GM12891 (cell line): ENCODE measurements around the gene OPRL1.

ENCODE experiments used
- DNase-seq: peaks from one replicate; pipeline ENCODE4 v3.0.0; 2011; ENCODE audit warnings: low spot score; ENCODE audit not compliant: insufficient read length
- FAIRE-seq: peaks from 2 replicates; lab custom pipeline; 2011; peaks lifted over from hg19 to GRCh38; lab: Jason Lieb, UNC
- PAX5 ChIP-seq: IDR thresholded peaks from 2 replicates; pipeline ENCODE4 v1.6.1; 2011; ENCODE audit warnings: low read length, moderate library complexity, mild to moderate bottlenecking; ENCODE audit not compliant: insufficient read depth, severe bottlenecking
- POLR2A ChIP-seq: IDR thresholded peaks from 2 replicates; pipeline ENCODE4 v1.6.1; 2011; ENCODE audit warnings: low read depth, low read length, control low read depth
- POLR2AphosphoS5 ChIP-seq: IDR thresholded peaks from 2 replicates; pipeline ENCODE4 v1.6.1; 2011; ENCODE audit warnings: low read depth, low read length, control low read depth
- POU2F2 ChIP-seq: IDR thresholded peaks from 2 replicates; pipeline ENCODE4 v1.6.1; 2011; ENCODE audit warnings: low read depth, mild to moderate bottlenecking, control low read depth, low read length, moderate library complexity
- SPI1 ChIP-seq: IDR thresholded peaks from 2 replicates; pipeline ENCODE4 v1.6.1; 2011; ENCODE audit warnings: low read depth, low read length, control low read depth
- TAF1 ChIP-seq: IDR thresholded peaks from 2 replicates; pipeline ENCODE4 v1.6.1; 2011; ENCODE audit warnings: low read depth, low read length, control low read depth

Gene OPRL1

DNA sequence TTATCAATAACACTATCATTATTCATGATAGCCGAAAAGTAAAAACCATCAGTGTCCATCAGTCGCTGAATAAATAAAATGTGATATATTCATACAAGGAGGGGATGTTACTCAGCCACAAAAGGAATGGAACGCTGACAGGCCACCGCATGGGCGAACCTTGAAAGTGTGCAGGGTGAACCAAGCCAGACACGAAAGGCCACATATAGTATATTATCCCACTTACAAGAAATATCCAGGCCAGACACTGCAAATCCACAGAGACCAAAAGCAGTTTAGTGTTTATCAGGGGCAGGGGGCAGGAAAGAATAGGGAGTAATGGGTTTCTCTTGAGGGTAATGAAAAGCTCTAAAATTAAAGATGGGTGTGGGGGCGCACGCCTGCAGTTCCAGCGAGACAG is 36.1 kb upstream of the OPRL1 start:
- no peak for TF ChIP-seq PAX5
- TF ChIP-seq POU2F2 = no peak
- TF ChIP-seq POLR2AphosphoS5 = no peak
- no peak for TF ChIP-seq POLR2A
- TF ChIP-seq TAF1 = no peak
- TF ChIP-seq SPI1 = no peak
- FAIRE-seq (no peak), DNase-seq (no peak)

DNA sequence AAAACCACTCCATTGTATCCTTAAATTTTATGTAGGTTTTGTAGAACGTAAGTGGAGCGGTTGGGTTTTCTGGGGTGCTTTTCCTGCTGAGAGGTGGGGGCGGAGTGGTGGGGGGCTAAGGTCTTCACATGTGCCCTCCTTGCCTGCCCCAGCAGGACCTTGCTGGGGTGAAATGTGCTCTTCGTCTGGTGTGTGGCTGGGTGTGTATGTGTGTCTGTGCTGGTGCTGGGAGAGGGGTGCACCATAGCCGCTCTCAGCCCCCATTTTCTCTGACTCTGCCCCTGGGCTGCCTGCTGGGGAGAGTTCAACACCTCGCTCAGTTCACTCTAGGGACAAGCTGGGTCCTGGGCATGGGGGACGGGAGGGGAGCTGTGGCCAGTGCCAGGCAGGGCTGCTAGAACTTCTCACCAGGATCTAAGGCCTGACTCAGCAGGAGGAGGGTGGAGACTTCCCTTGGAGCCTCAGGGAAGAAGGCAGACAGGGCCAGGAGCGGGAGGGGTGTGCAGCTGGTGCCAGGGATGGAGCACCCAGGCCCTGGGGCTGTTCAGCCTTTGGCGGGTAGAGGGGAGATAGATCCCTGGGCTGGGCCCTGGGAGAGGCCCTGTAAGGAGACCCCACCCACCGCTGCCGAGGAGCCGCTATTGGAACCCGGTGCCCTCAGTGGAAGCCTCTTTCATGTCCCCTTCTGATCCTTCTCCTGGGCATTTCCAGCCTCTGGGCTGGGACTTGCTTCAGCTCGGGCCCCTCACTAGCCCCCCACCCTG is 35.2 kb upstream of the OPRL1 start:
- no peak for TF ChIP-seq PAX5
- 0 out of 2 replicates have a peak, but pooled peaks have one; percentile 6 for TF ChIP-seq POLR2A
- DNase-seq (no peak), FAIRE-seq (no peak)

DNA sequence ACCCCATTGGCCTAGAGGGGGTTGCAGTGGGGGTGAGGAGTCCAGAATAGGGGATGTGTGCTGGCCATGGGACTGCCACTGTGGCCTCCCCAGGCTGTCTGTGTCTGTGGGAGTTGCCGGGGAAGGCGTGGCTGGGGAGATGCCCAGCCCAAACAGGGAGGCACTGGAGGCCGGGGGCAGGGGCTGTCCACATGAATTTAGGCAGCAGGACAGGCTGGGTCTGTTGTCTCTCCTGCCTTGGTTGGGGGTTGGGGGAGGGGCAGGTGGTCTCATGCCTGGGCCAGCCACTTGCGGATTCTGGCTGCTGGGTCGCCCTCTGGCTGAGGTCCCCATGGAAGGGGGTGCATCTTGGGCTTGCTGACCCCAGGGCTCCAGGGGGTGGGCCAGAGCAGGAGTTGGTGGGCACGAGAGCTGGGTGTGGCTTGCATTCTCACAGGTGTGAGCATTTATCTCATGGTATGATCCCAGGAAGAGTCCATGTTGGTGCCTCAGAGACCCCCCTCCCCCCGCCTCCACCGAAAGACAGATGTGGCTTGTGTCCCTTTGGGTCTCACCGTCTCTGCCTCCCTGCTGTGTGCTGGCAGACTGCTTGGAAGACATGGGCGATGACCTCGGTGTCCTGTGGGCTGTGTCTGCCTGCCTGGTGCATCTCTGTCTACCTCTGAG is 34.4 kb upstream of the OPRL1 start:
- FAIRE-seq (no peak), DNase-seq (no peak)
- TF ChIP-seq PAX5 (no peak), POLR2A (no peak), SPI1 (no peak), TAF1 (no peak), POLR2AphosphoS5 (no peak), POU2F2 (no peak)

DNA sequence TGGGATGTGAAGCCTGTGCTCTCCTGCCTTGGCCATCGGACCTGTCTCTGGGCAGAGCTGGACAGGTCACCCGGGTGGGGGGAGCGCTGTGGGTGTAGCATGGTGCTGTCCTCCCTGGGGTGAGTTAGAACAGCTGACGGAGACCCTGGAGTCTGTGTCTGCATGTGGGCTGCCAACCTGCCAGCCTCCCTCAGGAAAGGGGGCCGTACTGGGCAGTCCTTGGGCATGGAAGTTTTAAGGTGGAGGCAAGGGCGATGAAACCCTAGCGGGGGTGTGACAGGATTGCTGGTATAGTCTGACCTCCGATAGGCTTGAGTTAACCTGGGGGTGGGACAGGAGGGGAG is 32.9 kb upstream of the OPRL1 start:
- TF ChIP-seq POLR2AphosphoS5 (no peak), POLR2A (no peak), PAX5 (no peak), POU2F2 (no peak), TAF1 (no peak)
- FAIRE-seq (no peak), DNase-seq (no peak)

DNA sequence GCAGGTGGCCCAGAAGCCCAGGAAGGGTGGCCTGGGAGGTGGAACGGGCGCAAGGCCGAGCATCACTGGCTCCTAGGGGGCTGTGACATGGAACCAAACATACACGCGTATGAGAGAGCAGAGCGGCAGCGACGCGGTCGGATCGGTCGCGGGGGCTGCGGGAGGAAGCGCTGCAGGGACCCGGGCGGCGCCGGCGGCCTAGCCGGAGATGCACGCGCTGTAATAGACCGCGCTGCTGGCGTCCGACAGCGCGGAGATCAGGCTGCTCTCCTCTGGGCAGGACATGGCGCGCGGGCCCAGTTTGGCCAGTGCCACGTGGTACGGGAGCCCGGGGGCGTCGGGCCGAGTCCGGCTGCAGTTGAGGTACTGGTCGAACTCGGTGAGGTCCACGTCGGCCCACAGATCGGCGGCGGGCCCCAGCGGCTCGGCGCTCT is 31.9 kb upstream of the OPRL1 start:
- no peak for DNase-seq
- FAIRE-seq = no peak
- TF ChIP-seq POU2F2 (no peak), POLR2AphosphoS5 (no peak), SPI1 (no peak), TAF1 (no peak), PAX5 (no peak), POLR2A (no peak)

DNA sequence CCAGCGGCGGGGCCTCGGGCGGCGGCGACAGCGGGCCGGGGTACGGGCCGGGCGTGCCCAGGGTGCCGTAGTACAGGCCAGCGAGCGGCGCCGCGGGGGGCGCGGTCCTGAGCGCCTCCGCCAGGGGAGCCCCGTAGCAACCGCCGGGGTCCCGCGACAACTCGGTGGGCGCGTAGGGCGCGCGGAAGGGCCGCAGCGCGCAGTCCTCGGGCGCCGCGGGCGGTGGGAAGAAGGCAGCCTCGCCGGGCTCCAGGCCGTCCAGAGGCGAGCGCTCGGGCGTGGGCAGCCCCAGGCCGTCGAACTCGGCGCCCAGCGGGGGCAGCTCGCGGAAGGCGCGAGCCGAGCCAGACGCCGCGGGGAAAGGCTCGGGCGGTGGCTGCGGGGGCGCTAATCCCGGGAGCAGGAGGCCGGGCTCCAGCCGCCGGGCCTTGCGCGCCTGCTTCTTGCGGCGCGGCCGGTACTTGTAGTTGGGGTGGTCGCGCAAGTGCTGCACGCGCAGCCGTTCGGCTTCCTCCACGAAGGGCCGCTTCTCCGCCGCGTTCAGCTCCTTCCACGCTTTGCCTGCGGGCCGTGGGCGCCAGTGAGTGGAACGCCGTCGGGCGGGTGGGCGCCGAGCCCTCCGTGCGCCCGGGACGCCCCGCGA is 31.4 kb upstream of the OPRL1 start:
- DNase-seq (no peak), FAIRE-seq (no peak)
- TF ChIP-seq PAX5 = no peak

DNA sequence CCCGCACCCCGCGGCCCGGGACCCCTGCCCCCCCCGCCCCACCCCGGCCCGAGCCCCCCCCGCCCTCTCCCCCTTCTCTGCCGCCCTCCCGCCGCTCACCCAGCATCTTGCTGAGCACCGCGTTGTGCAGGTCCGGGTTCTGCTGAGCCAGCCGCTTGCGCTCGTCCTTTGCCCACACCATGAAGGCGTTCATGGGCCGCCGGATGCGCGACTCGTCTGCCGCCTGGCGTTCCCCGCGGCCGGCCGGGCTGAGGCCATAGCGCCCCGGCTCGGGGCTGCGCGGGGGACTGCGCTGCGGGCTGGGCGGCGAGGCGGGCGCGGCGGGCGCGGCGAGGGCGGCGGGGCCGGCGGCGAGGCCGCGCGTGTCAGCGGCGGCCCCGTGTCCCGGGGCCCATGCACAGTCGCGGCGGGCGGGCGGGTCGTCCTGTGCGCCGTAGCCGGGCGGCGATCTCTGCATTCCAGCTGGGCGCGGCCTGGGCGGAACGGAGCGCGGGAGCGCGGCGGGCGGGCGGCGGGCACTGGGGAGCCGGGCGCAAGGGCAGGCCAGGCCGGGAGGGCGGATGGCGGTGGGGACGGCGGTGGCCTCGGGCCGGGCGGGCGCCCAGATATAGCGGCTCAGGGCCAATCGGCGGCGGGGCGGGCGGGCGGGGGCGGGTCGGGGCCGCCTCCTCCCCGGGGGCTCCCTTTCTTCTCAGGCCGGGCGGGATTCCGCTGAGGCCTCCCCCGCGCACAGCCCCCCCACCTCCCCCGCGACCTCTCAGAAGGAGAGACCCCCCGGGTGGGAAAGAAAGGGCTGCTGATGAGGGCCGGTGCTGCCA is 30.6 kb upstream of the OPRL1 start, which contains the start of gene SOX18:
Gene SOX18 (minus strand): TSS at position 580 of the 818 bp plus-strand sequence. CDS start 123 bp downstream, at position 457.
- FAIRE-seq (peak; percentile 63), DNase-seq (no peak)
- TF ChIP-seq PAX5 = no peak
- TF ChIP-seq POLR2A = no peak
- TF ChIP-seq POLR2AphosphoS5 = no peak
- no peak for TF ChIP-seq POU2F2
- no peak for TF ChIP-seq SPI1
- TF ChIP-seq TAF1 = no peak

DNA sequence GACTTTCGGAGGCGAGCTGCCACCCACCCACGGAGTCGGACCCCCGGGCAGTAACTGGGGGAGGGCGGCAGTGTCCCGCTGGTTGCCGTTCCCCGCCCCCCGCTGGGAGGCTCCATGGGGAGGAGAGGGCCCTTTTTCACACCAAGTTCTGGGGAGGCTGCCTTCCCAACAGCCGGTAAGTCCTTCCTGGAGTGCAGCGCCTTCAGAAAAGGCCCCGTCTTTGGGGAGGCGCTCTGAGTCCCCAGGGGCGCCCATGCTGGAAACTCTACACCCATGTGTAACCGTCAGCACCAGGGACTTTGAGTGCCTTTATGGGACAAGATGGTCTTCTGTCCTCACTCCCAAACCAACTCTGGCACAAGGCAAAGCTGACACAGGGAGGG is 30.0 kb upstream of the OPRL1 start:
- TF ChIP-seq POLR2A = no peak
- TF ChIP-seq SPI1 = no peak
- no peak for TF ChIP-seq POLR2AphosphoS5
- TF ChIP-seq PAX5 = no peak
- no peak for TF ChIP-seq TAF1
- 0 out of 2 replicates have a peak, but pooled peaks have one; percentile 19 for TF ChIP-seq POU2F2
- DNase-seq (no peak), FAIRE-seq (no peak)

DNA sequence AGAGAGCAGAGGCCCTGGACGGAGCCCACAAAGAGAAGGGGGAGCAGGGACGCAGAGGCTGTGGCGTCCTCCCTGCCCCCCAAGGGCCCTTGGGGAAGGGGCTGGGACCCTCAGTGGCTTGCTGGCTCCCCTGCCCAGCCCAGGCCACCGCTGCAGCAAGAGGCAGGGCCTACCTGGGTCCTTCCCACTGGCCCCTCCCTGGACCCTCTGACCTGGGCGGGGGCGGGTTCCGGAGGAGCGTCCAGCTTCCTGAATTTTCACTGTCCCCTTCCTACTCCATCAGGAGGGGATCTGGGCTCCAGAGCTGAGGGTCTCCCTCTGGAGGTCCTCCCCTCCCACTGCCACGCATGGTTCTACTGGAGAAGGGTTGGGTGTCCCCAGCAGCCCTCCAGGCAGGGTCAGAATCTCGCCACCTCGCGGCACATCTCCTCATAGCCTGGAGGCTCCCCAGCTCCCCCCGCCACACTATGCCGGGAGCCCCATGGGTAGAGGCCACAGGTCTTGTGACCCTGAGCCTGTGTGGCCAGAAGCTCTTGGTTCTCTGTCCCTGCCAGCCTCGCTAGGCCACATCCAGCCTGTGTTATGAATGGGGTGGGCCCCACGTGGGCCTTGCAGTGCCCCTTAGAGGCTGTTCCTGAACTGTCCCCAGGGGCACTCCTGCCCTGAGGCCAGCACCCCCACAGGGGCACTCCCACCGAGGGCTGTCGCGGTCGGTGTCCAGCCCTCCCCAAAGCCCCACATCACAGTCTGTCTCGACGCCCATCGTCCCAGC is 29.4 kb upstream of the OPRL1 start:
- DNase-seq (no peak), FAIRE-seq (no peak)
- TF ChIP-seq TAF1 = no peak
- no peak for TF ChIP-seq POU2F2
- TF ChIP-seq POLR2AphosphoS5 = no peak
- no peak for TF ChIP-seq POLR2A
- TF ChIP-seq SPI1 = no peak
- TF ChIP-seq PAX5 = no peak
